Lower lobe of right lung (tissue), 2 donors: ENCODE data around the gene CGB3. TPM values are rescaled to one million over a fixed set of nuclear protein-coding genes. Genes with fewer than 3 reads are reported as not detected.

ENCODE experiments used
- ATAC-seq, 2 donors: fragments of 200-7000 bp; cut with Tn5 transposase; one replicate each; pipeline ENCODE4 v1.9.1; 2020 to 2022; ENCODE audit warnings: mild to moderate bottlenecking in 2 of 2, moderate library complexity in 2 of 2
- DNase-seq: peaks from one replicate; pipeline ENCODE4 v3.0.0-alpha.2; 2020
- H3K27ac ChIP-seq: fragments of 200-600 bp; one replicate; pipeline ENCODE4 v1.8.0; 2022
- H3K27me3 ChIP-seq: fragments of 200-600 bp; one replicate; pipeline ENCODE4 v1.8.0; 2022; ENCODE audit warnings: low read depth
- H3K36me3 ChIP-seq: fragments of 200-600 bp; one replicate; pipeline ENCODE4 v1.8.0; 2022; ENCODE audit warnings: mild to moderate bottlenecking
- H3K4me1 ChIP-seq: fragments of 200-600 bp; one replicate; pipeline ENCODE4 v1.8.0; 2022
- H3K4me3 ChIP-seq: fragments of 200-600 bp; one replicate; pipeline ENCODE4 v1.8.0; 2022; ENCODE audit warnings: mild to moderate bottlenecking
- H3K9me3 ChIP-seq: fragments of 200-600 bp; one replicate; pipeline ENCODE4 v1.8.0; 2022
- intact Hi-C: fragments of 100-400 bp; cut with DNase I; formaldehyde crosslinking; loops from one replicate; pipeline ENCODE4 v1.11.0; 2022
- total RNA-seq: library from RNA; stranded (reverse); fragmentation: NEBNext Ultra II Directional; extraction: Animal tissue kit (Norgen Biotek cat#: 25700); gene quantifications from one replicate; pipeline ENCODE4 v1.2.1, GENCODE V29; 2021
- TF ChIP-seq, protein P1 (sequence below): fragments of 200-600 bp; IDR thresholded peaks from one replicate; pipeline ENCODE4 v1.8.0; 2022; ENCODE audit warnings: antibody characterized with exemption, mild to moderate bottlenecking
- donor health status: DM: no; HTN: yes; CAD: no; lungs with severe emphysema.

Gene CGB3
- total RNA-seq, 1 donor from 2014 or later = not detected

DNA sequence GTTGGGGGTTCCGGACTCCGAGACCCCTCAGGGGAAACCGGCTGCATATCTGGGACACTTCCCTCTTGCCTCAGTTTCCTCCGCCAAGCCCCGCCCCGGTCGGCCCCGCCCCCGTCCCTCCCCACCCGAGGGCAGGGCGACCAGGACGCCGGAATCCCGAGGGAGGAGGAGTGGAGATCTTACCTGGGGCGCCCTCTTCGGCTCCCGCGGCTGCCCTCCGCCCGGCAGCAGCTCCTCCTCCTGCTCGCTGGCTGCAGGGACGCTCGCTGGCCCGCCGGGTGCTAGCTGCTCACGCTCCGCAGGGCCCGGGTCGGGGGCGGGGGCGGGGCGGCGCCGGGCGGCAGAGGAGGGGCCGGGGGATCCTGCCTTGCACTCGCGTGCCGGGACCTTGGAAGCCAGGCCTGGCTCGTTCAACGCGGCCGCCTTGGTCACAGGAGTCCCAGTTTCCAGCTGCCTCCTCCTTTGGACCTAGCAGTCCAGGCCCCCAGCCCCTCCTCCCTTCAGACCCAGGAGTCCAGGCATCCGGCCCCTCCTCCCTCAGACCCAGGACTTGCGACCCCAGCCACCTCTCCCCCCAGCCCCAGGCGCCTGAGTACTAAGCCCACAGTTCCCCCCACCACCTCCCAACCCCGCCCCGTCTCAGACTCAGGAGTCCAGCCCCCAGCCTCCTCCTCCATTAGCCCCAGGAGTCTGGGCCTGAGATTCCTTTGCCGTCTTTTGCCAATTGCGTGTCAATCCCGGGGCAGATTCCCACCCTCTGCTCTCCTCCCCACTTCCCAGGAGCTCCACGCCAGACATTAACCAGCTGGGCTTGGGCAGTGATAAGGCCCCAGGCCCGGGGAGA, 40.9 kb upstream of the CGB3 start, which contains the start of gene NTF4:
TSS of gene NTF4 (minus strand) at position 51 of the 844 bp plus-strand sequence. CDS start 2,821 bp downstream, outside the sequence.
- Histone ChIP-seq H3K9me3 (no peaks in the 10 kb centered on the region), H3K27me3 (peaks cover 36% of the 10 kb centered on the region), H3K4me3 (peak within 1 kb of the TSS; percentile 39), H3K4me1 (no peaks in the 10 kb centered on the region), H3K36me3 (no peaks in the 10 kb centered on the region), H3K27ac (peak within 1 kb of the TSS; percentile 24)
- intact Hi-C loops = no loop called here
- peak; percentile 58 for DNase-seq
- ATAC-seq = peak; percentile 77 to 90
- TF ChIP-seq, protein P1, sequence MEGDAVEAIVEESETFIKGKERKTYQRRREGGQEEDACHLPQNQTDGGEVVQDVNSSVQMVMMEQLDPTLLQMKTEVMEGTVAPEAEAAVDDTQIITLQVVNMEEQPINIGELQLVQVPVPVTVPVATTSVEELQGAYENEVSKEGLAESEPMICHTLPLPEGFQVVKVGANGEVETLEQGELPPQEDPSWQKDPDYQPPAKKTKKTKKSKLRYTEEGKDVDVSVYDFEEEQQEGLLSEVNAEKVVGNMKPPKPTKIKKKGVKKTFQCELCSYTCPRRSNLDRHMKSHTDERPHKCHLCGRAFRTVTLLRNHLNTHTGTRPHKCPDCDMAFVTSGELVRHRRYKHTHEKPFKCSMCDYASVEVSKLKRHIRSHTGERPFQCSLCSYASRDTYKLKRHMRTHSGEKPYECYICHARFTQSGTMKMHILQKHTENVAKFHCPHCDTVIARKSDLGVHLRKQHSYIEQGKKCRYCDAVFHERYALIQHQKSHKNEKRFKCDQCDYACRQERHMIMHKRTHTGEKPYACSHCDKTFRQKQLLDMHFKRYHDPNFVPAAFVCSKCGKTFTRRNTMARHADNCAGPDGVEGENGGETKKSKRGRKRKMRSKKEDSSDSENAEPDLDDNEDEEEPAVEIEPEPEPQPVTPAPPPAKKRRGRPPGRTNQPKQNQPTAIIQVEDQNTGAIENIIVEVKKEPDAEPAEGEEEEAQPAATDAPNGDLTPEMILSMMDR = no peak

DNA sequence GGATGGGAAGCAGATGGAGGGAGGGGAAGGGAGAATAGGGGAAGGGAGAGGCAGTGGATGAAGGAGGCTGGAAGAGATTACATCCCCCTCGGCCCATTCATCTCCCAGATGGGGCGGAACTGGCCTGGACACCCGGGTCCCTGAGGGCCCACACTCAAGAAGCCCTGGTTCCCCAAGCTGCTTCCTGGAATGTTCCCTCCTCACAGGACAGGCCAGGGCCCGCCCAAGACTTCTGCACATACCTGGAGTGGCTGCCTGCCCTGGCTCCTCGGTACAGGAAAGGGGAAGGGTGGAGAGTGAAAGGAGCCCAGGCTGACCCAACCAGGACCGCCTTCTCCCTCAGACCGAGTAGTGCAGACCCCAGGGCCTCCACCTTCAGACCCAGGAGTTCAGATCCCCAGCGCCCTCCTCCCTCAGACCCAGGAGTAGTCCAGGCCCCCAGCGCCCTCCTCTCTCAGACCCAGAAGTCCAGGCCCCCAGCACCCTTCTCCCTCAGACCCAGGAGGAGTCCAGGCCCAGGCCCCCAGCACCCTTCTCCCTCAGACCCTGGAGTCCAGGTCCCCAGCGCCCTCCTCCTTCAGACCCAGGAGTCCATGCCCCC, 40.0 kb upstream of the CGB3 start:
- intact Hi-C loops = no loop called here
- DNase-seq (peak; percentile 68), ATAC-seq (peak; percentile 85 to 88)
- no peaks in the 10 kb centered on the region for H3K36me3 ChIP-seq
- TF ChIP-seq, protein P1 = no peak
- H3K27me3 ChIP-seq = peaks cover 36% of the 10 kb centered on the region
- H3K4me3 ChIP-seq = peak overlapping the region; percentile 39
- no peaks in the 10 kb centered on the region for H3K4me1 ChIP-seq
- H3K27ac ChIP-seq = peak overlapping the region; percentile 24
- H3K9me3 ChIP-seq = no peaks in the 10 kb centered on the region

DNA sequence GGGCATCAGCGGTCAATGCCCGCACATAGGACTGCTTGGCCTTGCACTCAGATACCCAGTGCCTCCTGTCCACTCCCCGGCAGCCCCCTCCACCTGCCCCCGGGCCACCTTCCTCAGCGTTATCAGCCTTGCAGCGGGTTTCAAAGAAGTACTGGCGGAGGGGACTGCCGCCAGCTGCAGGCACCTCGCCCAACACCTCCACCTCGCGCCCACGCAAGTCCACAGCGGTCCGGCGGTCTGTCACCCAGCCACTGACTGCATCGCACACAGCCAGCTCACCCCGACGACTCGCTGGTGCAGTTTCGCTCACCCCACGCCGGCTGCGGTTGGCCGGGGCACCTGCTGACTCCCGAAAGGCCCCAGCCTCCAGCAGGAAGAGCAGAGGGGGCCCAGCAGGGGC, 37.3 kb upstream of the CGB3 start:
- H3K27me3 ChIP-seq = peaks cover 43% of the 10 kb centered on the region
- H3K36me3 ChIP-seq = no peaks in the 10 kb centered on the region
- DNase-seq (no peak), ATAC-seq (no peak)
- H3K27ac ChIP-seq = no peak overlapping the region
- H3K4me1 ChIP-seq = peaks cover 16% of the 10 kb centered on the region
- no peak overlapping the region for H3K4me3 ChIP-seq
- TF ChIP-seq, protein P1 = no peak
- intact Hi-C loops = no loop called here
- no peaks in the 10 kb centered on the region for H3K9me3 ChIP-seq

DNA sequence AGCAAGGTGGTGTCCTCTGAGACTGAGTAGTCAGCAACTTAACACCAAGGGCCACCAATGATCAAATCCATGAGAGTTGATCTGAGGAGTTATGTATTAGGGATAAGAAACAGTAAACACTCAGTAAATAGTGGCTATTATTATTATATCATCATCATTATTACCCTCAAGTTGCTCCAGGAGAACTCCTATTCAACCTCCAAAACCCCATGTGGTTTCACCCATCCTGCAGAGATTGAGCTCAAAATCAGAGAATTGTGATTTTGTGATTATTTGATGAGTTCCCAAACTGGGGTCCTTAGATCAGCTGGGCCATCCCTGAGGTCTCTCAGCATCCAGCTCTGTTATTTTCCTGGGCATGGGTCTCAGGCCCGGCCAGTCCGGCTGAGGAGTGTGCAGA, 36.9 kb upstream of the CGB3 start:
- peaks cover 21% of the 10 kb centered on the region for H3K4me1 ChIP-seq
- H3K36me3 ChIP-seq = no peaks in the 10 kb centered on the region
- H3K9me3 ChIP-seq = no peaks in the 10 kb centered on the region
- intact Hi-C loops = no loop called here
- no peak for DNase-seq
- H3K27me3 ChIP-seq = peaks cover 39% of the 10 kb centered on the region
- no peak overlapping the region for H3K27ac ChIP-seq
- no peak overlapping the region for H3K4me3 ChIP-seq
- TF ChIP-seq, protein P1 = no peak
- no peak for ATAC-seq

DNA sequence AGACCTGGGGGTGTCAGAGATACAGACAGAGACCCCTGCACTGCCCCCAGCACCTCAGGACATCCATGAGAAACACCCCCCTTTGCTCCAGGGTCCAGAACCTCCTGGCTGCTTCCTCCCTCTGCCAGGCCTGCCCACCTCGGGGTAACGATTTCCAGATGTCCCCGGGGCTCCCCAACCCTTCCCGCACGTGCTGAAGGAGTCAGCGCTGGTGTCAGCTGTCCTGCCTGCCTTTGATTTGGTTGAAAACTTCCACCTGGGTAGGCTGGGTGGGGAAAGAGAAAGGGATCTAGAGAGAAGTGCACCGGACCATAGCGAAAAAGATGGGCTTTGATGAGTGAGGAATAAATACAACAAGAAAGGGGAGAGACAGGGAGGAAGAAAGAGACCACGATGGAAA, 34.9 kb upstream of the CGB3 start:
- H3K36me3 ChIP-seq = no peaks in the 10 kb centered on the region
- ATAC-seq (no peak), DNase-seq (no peak)
- TF ChIP-seq, protein P1 = no peak
- no peaks in the 10 kb centered on the region for H3K9me3 ChIP-seq
- H3K4me3 ChIP-seq = no peak overlapping the region
- intact Hi-C loops = no loop called here
- H3K27ac ChIP-seq = no peak overlapping the region
- peaks cover 25% of the 10 kb centered on the region for H3K4me1 ChIP-seq
- peaks cover 28% of the 10 kb centered on the region for H3K27me3 ChIP-seq
